ENCODE measurements around the gene ERCC4.

The ERCC4 gene

DNA sequence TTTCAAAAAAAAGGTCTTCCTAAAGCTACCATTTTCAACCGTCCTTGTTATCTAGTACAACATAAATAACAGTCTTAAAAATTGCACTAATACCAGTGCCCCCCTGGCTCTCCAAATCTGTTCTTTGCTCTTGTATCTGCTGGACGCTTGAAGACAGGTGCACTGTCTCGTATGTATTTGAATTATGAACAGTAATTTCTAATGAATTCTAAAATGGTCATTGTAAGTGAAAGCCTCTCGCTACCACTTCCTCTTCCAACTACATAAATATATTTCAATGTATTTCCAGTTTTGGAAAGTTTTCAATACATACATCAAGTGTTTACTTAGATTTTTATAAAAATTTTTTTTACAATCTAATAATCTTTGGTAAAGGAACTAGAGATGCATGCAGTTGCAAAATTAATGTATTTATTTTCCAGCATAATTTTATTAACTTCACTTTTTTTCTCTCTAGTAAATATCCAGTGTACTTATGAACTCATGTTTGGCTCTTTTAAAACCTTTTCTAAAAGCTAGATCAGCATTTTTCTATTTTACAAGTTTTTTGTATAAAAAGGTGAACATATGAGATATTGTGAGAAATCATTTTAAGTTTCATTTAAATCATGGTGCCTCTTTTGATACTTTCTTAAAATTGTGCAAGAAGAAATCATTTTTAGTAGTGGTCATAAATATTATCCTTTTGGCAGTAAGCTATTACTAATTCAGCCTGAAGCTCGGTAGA lies 31.0 kb downstream of the ERCC4 start:
- Mint-ChIP-seq H3K4me1 (ENCODE audit: low read depth) (peaks cover 4% of the 10 kb centered on the region), H3K36me3 (ENCODE audit: low read depth) (peaks cover 34% of the 10 kb centered on the region), H3K4me3 (no peak overlapping the region), H3K9me3 (no peaks in the 10 kb centered on the region), H3K27ac (no peak overlapping the region), H3K27me3 (peaks cover 9% of the 10 kb centered on the region)

DNA sequence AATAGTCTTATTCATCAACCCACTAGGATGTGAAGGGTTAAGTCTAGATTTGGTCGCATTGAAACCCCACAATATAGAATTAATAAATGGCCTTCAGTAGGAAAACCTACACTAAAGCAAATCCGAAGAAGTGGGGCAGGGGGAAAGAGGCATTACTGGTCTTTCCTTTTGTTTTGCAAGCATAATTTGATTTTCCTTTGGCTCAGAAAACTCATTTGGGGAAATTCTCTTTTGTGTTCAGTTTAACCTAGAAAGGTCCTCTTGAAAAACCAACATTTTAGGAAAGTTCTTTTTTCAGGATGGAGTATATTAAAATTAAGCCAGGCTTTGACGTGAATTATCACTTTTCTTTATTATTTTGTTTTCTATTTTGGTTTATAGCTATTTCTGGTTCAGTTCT lies 31.7 kb downstream of the ERCC4 start:
- Mint-ChIP-seq H3K4me1 (ENCODE audit: low read depth) (peaks cover 10% of the 10 kb centered on the region), H3K4me3 (no peak overlapping the region), H3K27ac (no peak overlapping the region), H3K9me3 (no peaks in the 10 kb centered on the region), H3K27me3 (peaks cover 15% of the 10 kb centered on the region), H3K36me3 (ENCODE audit: low read depth) (peaks cover 28% of the 10 kb centered on the region)

DNA sequence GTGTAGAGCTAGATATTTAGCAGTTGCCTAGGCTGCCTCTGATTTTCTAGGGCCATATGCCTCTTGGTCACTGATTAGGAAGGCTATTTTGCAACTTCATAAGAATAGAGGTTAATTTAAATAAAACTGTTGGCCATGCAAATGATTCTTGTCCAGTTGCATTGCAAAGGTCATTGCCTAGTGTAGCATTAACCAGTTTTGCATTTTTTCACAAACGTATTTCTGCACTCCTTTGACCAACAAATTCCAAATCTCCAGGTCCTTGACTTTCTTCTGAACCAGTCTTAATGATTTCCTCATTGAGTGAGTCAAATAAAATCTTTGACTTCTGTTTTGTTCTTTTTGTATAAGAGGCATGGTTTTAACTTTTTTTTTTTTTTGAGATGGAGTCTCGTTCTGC lies 33.5 kb downstream of the ERCC4 start:
- H3K4me3 Mint-ChIP-seq, result no peak overlapping the region
- H3K27ac Mint-ChIP-seq, result no peak overlapping the region

DNA sequence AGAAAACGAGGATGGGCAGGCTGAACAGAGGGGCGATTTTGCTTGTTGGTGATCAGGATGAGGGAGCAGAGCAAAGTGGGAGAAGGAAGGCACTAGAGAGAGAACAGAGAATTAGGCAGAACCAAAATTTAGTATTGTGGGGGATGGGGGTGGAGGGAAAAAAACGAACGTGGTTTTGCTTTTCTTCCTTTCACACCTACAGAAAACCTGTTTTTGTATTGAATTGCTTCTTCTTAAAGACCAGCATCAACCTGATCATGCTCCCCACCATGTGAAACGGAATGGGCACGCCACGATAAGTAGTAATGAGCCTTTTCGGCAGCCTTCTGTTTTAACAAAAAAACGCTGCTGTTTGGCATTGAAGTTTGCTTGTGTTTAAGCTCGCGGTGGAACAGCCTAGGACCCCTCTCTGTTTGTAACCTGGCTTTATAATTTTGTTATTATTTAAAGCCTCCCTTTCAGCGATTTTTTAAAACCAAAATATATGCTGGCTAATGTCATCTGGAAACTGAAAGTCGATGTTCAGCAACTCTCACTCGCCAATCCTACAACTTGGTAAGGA lies 36.8 kb downstream of the ERCC4 start:
- Mint-ChIP-seq H3K4me1 (ENCODE audit: low read depth) (peaks cover 21% of the 10 kb centered on the region), H3K9me3 (no peaks in the 10 kb centered on the region), H3K27ac (peak overlapping the region; percentile 74), H3K4me3 (peak overlapping the region; percentile 31), H3K27me3 (peaks cover 25% of the 10 kb centered on the region), H3K36me3 (ENCODE audit: low read depth) (no peaks in the 10 kb centered on the region)

More for the DNA sequence above, 33.5 kb downstream of the ERCC4 start:
- Mint-ChIP-seq H3K9me3 (no peaks in the 10 kb centered on the region), H3K27me3 (peaks cover 15% of the 10 kb centered on the region), H3K36me3 (ENCODE audit: low read depth) (peaks cover 17% of the 10 kb centered on the region), H3K4me1 (ENCODE audit: low read depth) (peaks cover 21% of the 10 kb centered on the region)

DNA sequence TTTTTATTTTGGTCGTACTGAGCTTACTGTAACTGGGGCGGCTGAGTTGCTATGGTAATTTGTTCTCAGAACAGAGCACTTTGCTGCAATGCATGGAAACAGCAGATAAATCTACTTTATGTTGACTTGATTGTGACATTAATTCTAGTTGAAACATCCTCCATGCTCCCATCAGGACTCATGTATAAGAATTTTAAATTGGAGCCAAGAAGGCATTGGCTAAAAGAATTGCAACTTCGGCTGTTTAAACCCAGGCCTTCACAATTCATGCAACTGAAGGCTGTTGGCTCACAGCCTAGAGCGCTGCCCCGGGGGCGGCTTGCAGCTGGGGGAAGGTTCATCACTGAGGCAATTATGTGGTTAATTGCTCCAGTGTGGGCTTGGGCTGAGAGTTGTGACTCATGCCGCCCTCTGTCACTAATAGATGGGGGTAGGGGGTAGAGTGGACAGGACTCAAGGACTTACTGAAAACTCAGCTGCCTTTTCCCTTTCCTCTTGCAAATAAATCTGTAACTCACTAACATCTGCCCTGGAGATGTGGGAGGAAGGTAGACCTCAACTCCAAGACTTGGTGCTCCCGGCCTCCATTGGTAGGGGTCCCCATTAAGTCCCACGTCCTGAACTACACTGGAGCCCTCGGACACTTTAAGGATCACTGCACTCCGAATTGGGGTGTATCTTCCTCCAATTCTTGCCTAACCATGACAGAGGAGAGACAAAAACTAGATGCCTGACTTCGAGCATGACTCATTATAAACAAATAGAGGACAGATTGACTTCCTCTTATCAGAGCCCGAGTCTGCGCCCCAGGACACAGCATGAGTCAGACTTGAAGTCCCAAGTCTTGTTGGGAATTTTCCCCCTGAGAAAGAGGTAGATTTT lies 37.5 kb downstream of the ERCC4 start:
- H3K27ac Mint-ChIP-seq, result peak overlapping the region; percentile 38
- H3K27me3 Mint-ChIP-seq, result peaks cover 29% of the 10 kb centered on the region
- H3K4me1 Mint-ChIP-seq (ENCODE audit: low read depth), result peaks cover 21% of the 10 kb centered on the region
- H3K4me3 Mint-ChIP-seq, result no peak overlapping the region
- H3K36me3 Mint-ChIP-seq (ENCODE audit: low read depth), result no peaks in the 10 kb centered on the region
- H3K9me3 Mint-ChIP-seq, result peaks cover 5% of the 10 kb centered on the region

DNA sequence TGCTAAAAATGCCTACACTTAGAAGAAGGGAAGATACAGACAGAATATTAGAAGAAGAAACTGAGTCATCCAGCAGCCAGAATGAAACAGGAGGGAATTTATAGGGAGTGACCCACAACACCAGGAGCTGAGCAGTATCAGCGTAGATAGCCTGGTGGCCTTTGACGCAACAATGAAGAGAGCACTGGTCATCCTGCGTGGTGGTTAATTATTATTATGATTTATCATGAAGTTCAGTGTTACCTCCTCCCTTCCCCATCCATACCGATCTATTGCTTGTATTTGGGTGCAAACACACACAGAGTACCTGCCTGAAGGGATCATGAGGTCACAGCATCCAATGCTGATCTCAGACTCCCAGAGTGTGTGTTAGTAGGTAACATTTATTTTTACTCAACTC lies 38.5 kb downstream of the ERCC4 start:
- Mint-ChIP-seq H3K4me3 (no peak overlapping the region), H3K4me1 (ENCODE audit: low read depth) (peaks cover 21% of the 10 kb centered on the region), H3K9me3 (peaks cover 5% of the 10 kb centered on the region), H3K27me3 (peaks cover 33% of the 10 kb centered on the region), H3K36me3 (ENCODE audit: low read depth) (no peaks in the 10 kb centered on the region), H3K27ac (no peak overlapping the region)

DNA sequence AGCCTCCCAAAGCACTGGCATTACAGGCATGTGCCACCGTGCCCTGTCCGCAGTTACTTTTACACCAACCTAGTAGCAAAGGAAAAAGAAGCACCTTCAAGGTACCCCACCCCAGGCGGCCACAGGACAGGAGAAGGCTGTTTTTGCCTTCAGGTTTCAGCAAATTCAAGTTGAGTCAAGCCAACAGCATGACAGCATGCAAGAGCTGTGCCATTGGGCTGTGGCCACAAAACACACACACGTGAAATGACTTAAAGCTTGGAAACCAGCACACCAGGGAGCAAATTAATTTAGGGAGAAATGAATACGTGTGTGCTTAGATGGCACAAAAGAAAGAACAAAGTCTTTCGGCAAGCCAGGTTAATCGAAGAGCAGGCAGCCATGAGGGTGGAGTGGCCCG lies 39.7 kb downstream of the ERCC4 start:
- Mint-ChIP-seq H3K4me3 (no peak overlapping the region), H3K36me3 (ENCODE audit: low read depth) (no peaks in the 10 kb centered on the region), H3K27ac (no peak overlapping the region), H3K4me1 (ENCODE audit: low read depth) (peaks cover 21% of the 10 kb centered on the region), H3K27me3 (peaks cover 35% of the 10 kb centered on the region), H3K9me3 (peaks cover 5% of the 10 kb centered on the region)

DNA sequence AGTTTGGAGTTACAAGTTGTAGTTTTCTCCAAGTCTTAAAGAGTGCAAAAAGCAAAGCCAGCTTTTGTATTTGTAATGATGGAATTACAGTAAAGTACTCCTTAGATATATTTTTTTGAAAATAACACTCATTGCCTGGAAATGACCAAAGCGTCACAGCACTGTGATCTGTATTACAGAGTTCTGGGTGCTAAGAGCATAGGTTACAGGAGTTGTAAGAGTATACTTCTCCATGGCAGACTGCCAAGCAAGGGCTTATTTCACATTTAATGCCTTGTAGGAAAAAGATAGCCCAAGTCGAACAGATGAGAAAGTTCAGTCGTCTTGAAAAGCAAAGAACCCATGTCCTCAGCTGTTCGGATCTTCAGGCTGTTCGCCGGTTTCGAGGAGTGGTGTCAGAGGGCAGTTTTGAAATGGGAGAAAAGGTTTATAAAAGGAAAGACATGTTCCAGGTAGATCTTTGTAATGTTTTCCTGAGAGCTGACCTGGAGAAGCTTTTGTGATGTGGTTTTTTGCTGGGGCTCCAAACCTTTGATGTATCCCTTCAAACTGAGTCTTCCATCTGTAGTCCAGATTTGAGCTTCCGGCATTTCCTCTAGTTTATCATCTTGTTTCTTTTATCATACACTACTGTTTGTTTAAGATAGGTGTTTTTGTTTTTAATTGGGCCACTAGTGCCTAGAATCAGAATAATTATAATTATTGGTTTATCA lies 41.3 kb downstream of the ERCC4 start:
- no peaks in the 10 kb centered on the region for H3K36me3 Mint-ChIP-seq (ENCODE audit: low read depth)
- H3K4me3 Mint-ChIP-seq, result no peak overlapping the region
- H3K27me3 Mint-ChIP-seq, result peaks cover 37% of the 10 kb centered on the region
- H3K9me3 Mint-ChIP-seq, result peaks cover 5% of the 10 kb centered on the region
- H3K27ac Mint-ChIP-seq, result no peak overlapping the region
- H3K4me1 Mint-ChIP-seq (ENCODE audit: low read depth), result peaks cover 14% of the 10 kb centered on the region

DNA sequence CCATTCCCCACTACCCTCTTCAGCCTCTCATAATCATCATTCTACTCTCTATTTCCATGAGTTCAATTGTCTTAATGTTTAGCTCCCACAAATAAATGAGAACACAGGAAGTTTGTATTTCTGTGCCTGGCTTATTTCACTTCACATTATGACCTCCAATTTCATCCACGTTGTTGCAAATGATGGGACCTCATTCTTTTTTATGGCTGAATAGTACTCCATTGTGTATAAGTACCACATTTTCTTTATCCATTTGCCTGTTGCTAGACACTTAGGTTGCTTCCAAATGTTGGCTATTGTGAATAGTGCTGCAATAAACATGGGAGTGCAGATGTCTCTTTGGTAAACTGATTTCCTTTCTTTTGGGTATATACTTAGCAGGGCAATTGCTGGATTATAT lies 42.3 kb downstream of the ERCC4 start:
- Mint-ChIP-seq H3K4me1 (ENCODE audit: low read depth) (peaks cover 8% of the 10 kb centered on the region), H3K4me3 (no peak overlapping the region), H3K27ac (no peak overlapping the region), H3K36me3 (ENCODE audit: low read depth) (no peaks in the 10 kb centered on the region), H3K9me3 (peaks cover 5% of the 10 kb centered on the region), H3K27me3 (peaks cover 38% of the 10 kb centered on the region)

DNA sequence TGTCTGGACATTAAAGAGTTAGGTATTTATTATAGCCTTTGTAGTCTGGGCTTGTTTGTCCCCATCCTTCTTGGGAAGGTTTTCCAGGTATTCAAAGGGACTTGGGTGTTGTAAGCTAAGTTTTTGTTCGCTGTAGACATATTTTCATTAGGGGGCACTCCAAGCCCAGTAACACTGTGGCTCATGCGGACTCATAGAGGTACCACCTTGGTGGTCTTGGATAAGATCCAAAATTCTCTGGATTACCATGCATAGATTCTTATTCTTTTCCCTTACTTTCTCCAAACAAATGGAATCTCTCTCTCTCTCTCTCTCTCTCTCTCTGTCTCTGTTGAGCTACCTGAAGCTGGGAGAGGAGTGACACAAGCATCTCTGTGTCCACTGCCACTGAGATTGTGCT lies 48.9 kb downstream of the ERCC4 start:
- Mint-ChIP-seq H3K27ac (no peak overlapping the region), H3K4me1 (ENCODE audit: low read depth) (no peaks in the 10 kb centered on the region), H3K27me3 (peaks cover 32% of the 10 kb centered on the region), H3K9me3 (no peaks in the 10 kb centered on the region), H3K36me3 (ENCODE audit: low read depth) (no peaks in the 10 kb centered on the region), H3K4me3 (no peak overlapping the region)

DNA sequence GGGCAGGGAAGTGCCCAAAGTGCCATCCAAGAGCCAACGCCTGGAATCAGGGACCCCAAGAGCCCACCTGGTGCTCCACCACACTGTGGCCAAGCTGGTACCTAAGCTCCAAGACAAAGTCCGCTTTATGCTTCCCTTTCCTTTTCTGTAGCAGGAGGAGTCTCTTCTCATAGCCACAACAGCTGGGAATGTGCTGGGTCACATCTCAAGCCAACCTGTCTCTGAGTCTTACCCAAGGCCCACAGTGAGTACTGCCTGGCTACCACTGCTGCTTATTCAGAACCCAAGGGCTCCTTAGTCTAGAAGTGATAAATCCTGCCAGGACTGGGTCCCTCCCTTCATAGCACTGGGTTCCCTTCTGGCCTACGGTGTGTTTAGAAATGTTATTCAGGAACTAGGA lies 49.8 kb downstream of the ERCC4 start:
- Mint-ChIP-seq H3K4me1 (ENCODE audit: low read depth) (no peaks in the 10 kb centered on the region), H3K27ac (no peak overlapping the region), H3K27me3 (peaks cover 37% of the 10 kb centered on the region), H3K36me3 (ENCODE audit: low read depth) (no peaks in the 10 kb centered on the region), H3K9me3 (no peaks in the 10 kb centered on the region), H3K4me3 (no peak overlapping the region)

DNA sequence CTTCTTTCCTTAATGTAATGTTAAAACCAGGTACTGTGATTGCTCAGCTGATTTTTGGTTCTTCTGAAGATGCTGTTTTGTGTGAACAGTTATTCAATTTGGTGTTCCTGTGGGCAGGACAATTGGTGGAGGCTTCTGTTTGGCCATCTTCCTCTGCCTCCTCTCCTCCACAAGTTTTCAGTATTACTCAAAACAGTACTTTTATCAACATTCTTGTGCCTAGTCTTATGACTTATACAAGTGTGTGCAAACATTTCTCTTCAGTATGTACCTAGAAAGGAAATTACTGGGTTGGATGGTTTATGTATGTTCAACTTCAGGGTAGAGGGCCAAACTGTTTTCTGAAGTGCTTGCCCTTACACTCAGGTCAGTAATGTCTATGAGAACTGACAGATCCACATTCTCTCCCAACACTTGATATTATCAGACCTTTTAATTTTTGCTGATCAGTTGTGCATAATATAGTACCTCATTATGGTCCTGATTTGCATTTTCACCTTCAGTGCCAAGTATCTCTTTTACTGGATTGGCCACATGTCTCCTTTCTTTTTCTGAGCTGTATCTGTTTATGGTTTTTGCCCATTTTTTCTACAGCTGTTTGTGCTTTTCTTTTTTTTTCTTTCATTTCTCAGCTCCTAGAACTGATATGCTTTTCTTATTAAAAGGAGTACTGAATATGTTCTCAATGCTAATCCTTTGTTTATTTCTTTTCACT lies 50.9 kb downstream of the ERCC4 start:
- H3K36me3 Mint-ChIP-seq (ENCODE audit: low read depth), result no peaks in the 10 kb centered on the region
- H3K4me1 Mint-ChIP-seq (ENCODE audit: low read depth), result no peaks in the 10 kb centered on the region
- no peak overlapping the region for H3K27ac Mint-ChIP-seq
- no peak overlapping the region for H3K4me3 Mint-ChIP-seq
- H3K27me3 Mint-ChIP-seq, result peaks cover 25% of the 10 kb centered on the region
- no peaks in the 10 kb centered on the region for H3K9me3 Mint-ChIP-seq

DNA sequence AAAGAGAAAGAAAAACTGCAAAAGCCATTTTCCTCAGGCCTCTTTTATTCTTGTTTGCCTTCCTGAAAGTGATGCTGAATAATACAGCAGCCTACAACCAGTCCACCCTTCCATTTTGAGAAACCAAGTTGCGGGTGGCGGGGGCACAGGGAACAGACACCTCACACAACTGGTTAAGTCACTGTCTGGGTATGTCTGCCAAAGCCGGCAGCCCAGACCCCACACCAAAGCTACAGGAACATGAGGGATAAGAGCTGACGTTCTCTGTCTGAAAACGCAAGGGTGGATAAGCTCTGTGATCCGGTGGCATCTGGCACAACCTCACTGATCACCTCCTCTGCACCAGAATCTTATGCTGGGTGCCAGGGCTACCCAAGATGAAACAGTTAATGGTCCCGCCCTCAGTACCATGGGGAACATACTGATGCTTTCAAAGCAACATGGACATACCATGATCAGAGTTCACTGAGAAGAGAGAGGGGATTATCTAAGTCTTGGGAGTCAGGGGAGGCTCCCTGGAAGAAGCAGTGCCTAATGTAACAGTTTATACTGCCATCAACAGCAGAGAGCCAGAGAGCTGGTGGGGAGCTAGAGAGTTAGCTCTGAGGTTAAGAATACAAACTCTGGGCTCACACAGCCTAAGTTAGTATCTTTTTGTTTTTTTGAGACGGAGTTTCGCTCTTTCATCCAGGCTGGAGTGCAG lies 53.5 kb downstream of the ERCC4 start:
- Mint-ChIP-seq H3K36me3 (ENCODE audit: low read depth) (no peaks in the 10 kb centered on the region), H3K9me3 (no peaks in the 10 kb centered on the region), H3K27ac (no peak overlapping the region), H3K4me3 (no peak overlapping the region), H3K27me3 (peaks cover 16% of the 10 kb centered on the region), H3K4me1 (ENCODE audit: low read depth) (no peaks in the 10 kb centered on the region)

DNA sequence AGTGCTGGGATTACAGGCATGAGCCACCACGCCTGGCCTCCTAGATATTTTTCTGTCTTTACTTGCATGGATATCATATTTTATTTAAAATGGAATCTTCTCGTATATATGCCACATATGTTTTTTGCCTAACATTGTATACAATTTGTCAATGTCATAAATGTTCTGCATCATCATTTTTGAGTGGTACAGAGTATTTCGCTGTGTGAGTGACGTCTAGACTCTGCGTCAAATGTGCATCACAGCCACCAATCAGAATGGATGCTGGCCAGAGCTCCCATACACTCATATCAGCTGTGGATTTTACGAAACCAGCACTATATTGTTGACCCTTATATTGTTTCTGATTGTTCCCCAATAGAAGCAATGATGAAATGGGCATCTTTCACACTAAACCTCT lies 57.2 kb downstream of the ERCC4 start:
- Mint-ChIP-seq H3K36me3 (ENCODE audit: low read depth) (no peaks in the 10 kb centered on the region), H3K27me3 (peaks cover 16% of the 10 kb centered on the region), H3K4me1 (ENCODE audit: low read depth) (no peaks in the 10 kb centered on the region), H3K27ac (no peak overlapping the region), H3K9me3 (peaks cover 4% of the 10 kb centered on the region), H3K4me3 (no peak overlapping the region)

Measured in stimulated activated naive CD8-positive, alpha-beta T cell treated with anti-CD3 and anti-CD28 coated beads, Interleukin-15, Interleukin-2, amounts not matched to agents 100 ng/mL and 50 ng/mL, for 24 hours (primary cell).